ENCODE data around the gene SCAF8.
"Not testable (repeated sequence)": the region's sequence is repeated elsewhere in the genome, so short reads cannot be mapped to it uniquely, and the experiment has no call there.

Gene SCAF8

DNA sequence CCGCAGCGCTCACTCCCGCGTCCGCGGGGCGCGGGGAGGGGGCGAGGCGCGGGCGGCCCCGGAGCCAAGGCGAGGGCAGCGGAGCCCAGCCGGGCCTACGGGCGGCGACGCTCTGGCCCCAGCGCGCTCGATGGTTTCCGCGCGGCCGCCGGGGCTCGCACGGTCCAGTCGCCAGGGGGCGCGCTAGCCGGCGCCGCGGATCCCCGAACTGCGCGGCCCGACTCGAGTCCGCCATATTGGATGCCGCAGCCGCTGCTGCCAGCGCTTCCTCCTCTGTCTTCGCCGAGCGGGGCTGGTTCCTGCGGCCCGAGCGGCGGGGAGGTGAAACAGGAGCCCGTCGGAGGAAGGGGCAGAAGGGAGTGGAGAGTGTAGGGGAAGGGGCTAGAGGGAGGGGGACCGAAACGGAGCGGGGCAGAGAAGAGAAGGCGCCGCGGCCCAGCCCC, at the start of gene SCAF8:
Gene SCAF8, plus strand, starts transcription at position 234 of the 443 bp plus-strand sequence. CDS start 485 bp downstream, outside the sequence.
- H2AFZ ChIP-seq (ENCODE audit: low read depth, low read length): peak within 1 kb of the TSS; percentile 95
- H3K4me3 ChIP-seq (ENCODE audit: low read length): peak within 1 kb of the TSS; percentile 62
- no peaks in the 10 kb centered on the region for H3K27me3 ChIP-seq (ENCODE audit: insufficient read depth, low read length)
- H3K36me3 ChIP-seq (ENCODE audit: insufficient read depth, low read length): peaks cover 8% of the 10 kb centered on the region
- H3K4me1 ChIP-seq (ENCODE audit: insufficient read depth, low read length): peaks cover 32% of the 10 kb centered on the region
- no peaks in the 10 kb centered on the region for H3K9me3 ChIP-seq (ENCODE audit: low read length)

DNA sequence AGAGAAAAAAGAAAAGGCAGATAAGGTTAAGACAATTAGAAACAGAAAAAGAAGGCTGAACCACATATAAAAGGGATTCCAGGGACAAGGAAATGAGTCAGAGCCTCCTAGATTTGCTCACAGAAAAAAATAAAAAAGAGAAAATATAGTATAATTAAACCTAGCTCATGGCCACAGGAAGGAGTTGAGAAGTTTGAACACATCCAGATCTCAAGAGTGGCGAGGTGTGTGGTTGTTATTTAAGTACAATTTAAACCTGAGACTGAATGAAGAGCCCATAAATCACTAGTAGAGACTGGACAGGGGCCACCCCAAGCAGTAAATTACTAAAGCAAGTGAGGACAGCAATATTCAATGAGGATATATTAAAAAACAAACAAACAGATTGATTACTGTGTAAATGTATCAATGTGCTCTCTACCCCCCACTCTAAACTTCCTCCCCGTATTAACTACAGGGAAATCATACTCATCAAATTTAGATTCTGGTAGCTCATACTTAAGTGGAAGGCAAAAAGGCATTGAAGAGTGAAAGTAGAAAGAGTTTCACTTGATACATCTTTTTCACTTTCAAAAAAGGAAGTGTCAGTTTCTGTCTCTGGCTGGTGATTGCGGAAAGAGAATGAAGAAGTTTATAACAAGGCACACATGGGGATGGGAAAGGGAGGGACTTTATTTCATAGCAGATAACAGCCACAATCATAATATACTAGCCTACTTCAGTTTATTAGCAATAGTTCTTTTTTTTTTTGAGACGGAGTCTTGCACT, 49.3 kb upstream of the SCAF8 start:
- Histone ChIP-seq H2AFZ (ENCODE audit: low read depth, low read length) (no peak overlapping the region), H3K9me3 (ENCODE audit: low read length) (no peaks in the 10 kb centered on the region), H3K27me3 (ENCODE audit: insufficient read depth, low read length) (no peaks in the 10 kb centered on the region), H3K4me1 (ENCODE audit: insufficient read depth, low read length) (no peaks in the 10 kb centered on the region), H3K4me3 (ENCODE audit: low read length) (no peak overlapping the region), H3K36me3 (ENCODE audit: insufficient read depth, low read length) (no peaks in the 10 kb centered on the region)

DNA sequence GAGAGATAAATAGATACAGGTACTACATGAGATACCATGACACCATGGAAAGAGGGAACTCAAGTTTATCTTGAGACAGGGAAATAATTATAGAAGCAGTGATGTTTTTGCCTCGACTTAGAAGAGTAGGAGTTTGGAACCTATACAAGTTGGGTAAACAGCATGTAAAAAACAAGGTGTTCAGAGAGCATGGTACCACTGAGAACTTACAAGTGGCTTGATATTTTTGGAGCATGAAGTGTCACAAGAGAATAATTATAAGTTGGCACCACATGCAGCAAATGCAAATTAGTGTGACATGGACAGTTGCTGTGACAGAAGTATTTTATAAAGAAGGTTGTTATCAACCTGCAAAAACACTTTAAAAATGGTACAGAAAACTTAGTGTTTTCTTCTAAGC, 47.1 kb upstream of the SCAF8 start:
- Histone ChIP-seq H3K36me3 (ENCODE audit: insufficient read depth, low read length) (no peaks in the 10 kb centered on the region), H3K27me3 (ENCODE audit: insufficient read depth, low read length) (no peaks in the 10 kb centered on the region), H3K9me3 (ENCODE audit: low read length) (no peaks in the 10 kb centered on the region), H3K4me1 (ENCODE audit: insufficient read depth, low read length) (no peaks in the 10 kb centered on the region), H2AFZ (ENCODE audit: low read depth, low read length) (no peak overlapping the region), H3K4me3 (ENCODE audit: low read length) (no peak overlapping the region)

GRCh38 chr6:154689493-154690255, 43.5 kb upstream of the SCAF8 start:
- no peaks in the 10 kb centered on the region for H3K9me3 ChIP-seq (ENCODE audit: low read length)
- H3K27me3 ChIP-seq (ENCODE audit: insufficient read depth, low read length): no peaks in the 10 kb centered on the region
- no peaks in the 10 kb centered on the region for H3K4me1 ChIP-seq (ENCODE audit: insufficient read depth, low read length)
- no peaks in the 10 kb centered on the region for H3K36me3 ChIP-seq (ENCODE audit: insufficient read depth, low read length)
- no peak overlapping the region for H3K4me3 ChIP-seq (ENCODE audit: low read length)
- H2AFZ ChIP-seq (ENCODE audit: low read depth, low read length): no peak overlapping the region

DNA sequence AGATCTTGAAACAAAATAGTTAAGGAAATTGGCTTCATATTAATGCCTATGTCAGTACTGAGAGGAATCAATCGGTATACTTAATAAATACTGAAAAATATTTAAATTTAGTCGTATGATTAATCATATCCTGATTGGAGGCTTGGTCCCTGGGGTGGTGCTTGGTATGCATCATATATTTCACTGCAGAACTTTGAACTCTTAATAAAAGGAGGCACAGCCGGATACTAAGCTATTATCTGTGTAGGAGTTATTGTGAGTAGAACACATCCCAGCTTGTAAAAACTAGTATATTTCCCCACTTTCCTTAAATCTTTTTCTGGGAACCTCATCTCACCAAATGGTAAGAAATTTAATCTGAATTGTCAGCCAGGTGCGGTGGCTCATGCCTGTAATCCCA, 42.4 kb upstream of the SCAF8 start:
- no peaks in the 10 kb centered on the region for H3K27me3 ChIP-seq (ENCODE audit: insufficient read depth, low read length)
- H3K36me3 ChIP-seq (ENCODE audit: insufficient read depth, low read length): no peaks in the 10 kb centered on the region
- no peak overlapping the region for H3K4me3 ChIP-seq (ENCODE audit: low read length)
- no peak overlapping the region for H2AFZ ChIP-seq (ENCODE audit: low read depth, low read length)
- no peaks in the 10 kb centered on the region for H3K9me3 ChIP-seq (ENCODE audit: low read length)
- no peaks in the 10 kb centered on the region for H3K4me1 ChIP-seq (ENCODE audit: insufficient read depth, low read length)

GRCh38 chr6:154696661-154697060, 36.6 kb upstream of the SCAF8 start:
- H3K27me3 ChIP-seq (ENCODE audit: insufficient read depth, low read length): no peaks in the 10 kb centered on the region
- H3K4me1 ChIP-seq (ENCODE audit: insufficient read depth, low read length): no peaks in the 10 kb centered on the region
- H3K9me3 ChIP-seq (ENCODE audit: low read length): no peaks in the 10 kb centered on the region
- H2AFZ ChIP-seq (ENCODE audit: low read depth, low read length): no peak overlapping the region
- no peak overlapping the region for H3K4me3 ChIP-seq (ENCODE audit: low read length)
- H3K36me3 ChIP-seq (ENCODE audit: insufficient read depth, low read length): no peaks in the 10 kb centered on the region

- no peak overlapping the region for H3K4me3 ChIP-seq (ENCODE audit: low read length)
- H3K36me3 ChIP-seq (ENCODE audit: insufficient read depth, low read length): no peaks in the 10 kb centered on the region
- no peak overlapping the region for H2AFZ ChIP-seq (ENCODE audit: low read depth, low read length)
- H3K27me3 ChIP-seq (ENCODE audit: insufficient read depth, low read length): no peaks in the 10 kb centered on the region
- H3K4me1 ChIP-seq (ENCODE audit: insufficient read depth, low read length): peaks cover 5% of the 10 kb centered on the region
- H3K9me3 ChIP-seq (ENCODE audit: low read length): no peaks in the 10 kb centered on the region
Measured at GRCh38 chr6:154703124-154703523, 30.1 kb upstream of the SCAF8 start.

DNA sequence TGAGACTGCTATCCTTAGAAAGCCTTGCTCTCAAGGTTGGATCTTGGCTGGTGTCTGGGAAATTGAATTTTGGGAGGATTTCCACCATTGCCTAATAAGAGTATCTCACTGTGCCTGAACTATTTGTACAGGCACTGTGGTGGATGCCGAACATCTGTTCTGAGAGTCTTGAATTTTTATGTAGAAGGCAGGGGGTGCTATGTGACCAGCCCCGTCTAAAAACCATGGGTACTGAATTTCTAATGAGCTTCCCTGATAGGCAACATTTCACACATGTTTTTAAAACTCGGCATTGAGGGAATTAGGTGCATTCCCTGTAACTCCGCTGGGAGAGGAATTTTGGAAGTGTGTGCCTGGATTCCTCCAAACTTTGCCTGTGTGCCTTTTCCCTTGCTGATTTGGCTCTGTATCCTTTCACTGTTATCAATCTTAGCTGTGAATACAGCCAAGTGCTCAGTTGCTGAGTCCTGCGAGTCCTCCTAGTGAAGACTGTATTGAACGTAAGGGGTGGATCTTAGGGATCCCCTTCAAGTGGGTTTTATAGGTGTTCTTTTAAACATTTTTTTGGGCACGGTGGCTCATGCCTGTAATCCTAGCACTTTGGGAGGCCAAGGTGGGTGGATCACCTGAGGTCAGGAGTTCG, 27.6 kb upstream of the SCAF8 start:
- peaks cover 5% of the 10 kb centered on the region for H3K4me1 ChIP-seq (ENCODE audit: insufficient read depth, low read length)
- H3K4me3 ChIP-seq (ENCODE audit: low read length): no peak overlapping the region
- no peaks in the 10 kb centered on the region for H3K9me3 ChIP-seq (ENCODE audit: low read length)
- no peaks in the 10 kb centered on the region for H3K27me3 ChIP-seq (ENCODE audit: insufficient read depth, low read length)
- no peak overlapping the region for H2AFZ ChIP-seq (ENCODE audit: low read depth, low read length)
- no peaks in the 10 kb centered on the region for H3K36me3 ChIP-seq (ENCODE audit: insufficient read depth, low read length)

DNA sequence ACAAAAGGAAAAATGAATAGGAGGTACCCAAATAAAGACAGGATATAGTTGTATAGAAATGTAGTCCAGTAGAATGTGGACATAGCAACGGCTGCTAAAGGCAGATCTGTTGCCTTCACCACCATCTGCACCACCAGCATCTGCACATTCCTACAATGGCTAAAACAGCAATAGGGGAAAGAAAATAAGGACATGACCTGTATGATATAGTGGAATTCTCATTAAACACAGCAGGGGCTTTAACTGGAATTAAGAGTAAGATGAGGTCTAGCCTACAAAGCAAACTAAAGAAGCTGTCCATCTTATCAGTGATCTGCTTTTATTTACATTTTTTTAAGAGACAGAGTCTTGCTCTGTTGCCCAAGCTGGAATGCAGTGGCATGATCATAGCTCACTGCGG, 26.8 kb upstream of the SCAF8 start:
- Histone ChIP-seq H3K4me1 (ENCODE audit: insufficient read depth, low read length) (peaks cover 5% of the 10 kb centered on the region), H3K27me3 (ENCODE audit: insufficient read depth, low read length) (no peaks in the 10 kb centered on the region), H3K4me3 (ENCODE audit: low read length) (no peak overlapping the region)

GRCh38 chr6:154709621-154710020, 23.6 kb upstream of the SCAF8 start:
- H3K9me3 ChIP-seq (ENCODE audit: low read length): no peaks in the 10 kb centered on the region
- no peak overlapping the region for H3K4me3 ChIP-seq (ENCODE audit: low read length)
- H2AFZ ChIP-seq (ENCODE audit: low read depth, low read length): no peak overlapping the region
- no peaks in the 10 kb centered on the region for H3K36me3 ChIP-seq (ENCODE audit: insufficient read depth, low read length)
- H3K27me3 ChIP-seq (ENCODE audit: insufficient read depth, low read length): no peaks in the 10 kb centered on the region
- H3K4me1 ChIP-seq (ENCODE audit: insufficient read depth, low read length): no peaks in the 10 kb centered on the region

More for the DNA sequence above, 26.8 kb upstream of the SCAF8 start:
- Histone ChIP-seq H3K9me3 (ENCODE audit: low read length) (no peaks in the 10 kb centered on the region), H2AFZ (ENCODE audit: low read depth, low read length) (no peak overlapping the region), H3K36me3 (ENCODE audit: insufficient read depth, low read length) (no peaks in the 10 kb centered on the region)

- Histone ChIP-seq H3K4me3 (ENCODE audit: low read length) (no peak overlapping the region), H3K36me3 (ENCODE audit: insufficient read depth, low read length) (no peaks in the 10 kb centered on the region), H3K27me3 (ENCODE audit: insufficient read depth, low read length) (no peaks in the 10 kb centered on the region), H3K9me3 (ENCODE audit: low read length) (no peaks in the 10 kb centered on the region), H3K4me1 (ENCODE audit: insufficient read depth, low read length) (no peaks in the 10 kb centered on the region), H2AFZ (ENCODE audit: low read depth, low read length) (no peak overlapping the region)
Measured at GRCh38 chr6:154710689-154711088, 22.5 kb upstream of the SCAF8 start.

DNA sequence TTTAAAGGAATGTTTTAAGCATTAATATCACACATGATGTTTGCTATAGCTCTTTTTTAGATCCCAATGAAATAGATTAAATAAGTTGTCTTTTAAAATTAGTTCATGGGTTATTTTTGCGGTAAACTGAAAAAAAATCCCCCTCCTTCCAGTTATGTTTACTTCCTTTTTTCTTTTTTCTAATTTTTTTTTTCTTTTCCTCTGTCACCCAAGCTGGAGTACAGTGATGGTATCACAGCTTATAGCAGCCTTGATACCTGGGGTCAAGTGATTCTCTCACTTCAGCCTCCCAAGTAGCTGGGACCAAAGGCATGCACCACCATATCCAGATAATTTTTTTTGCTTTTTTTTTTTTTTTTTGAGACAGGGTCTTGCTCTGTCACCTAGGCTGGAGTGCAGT, 17.8 kb upstream of the SCAF8 start:
- no peak overlapping the region for H2AFZ ChIP-seq (ENCODE audit: low read depth, low read length)
- H3K27me3 ChIP-seq (ENCODE audit: insufficient read depth, low read length): no peaks in the 10 kb centered on the region
- H3K4me1 ChIP-seq (ENCODE audit: insufficient read depth, low read length): no peaks in the 10 kb centered on the region
- no peaks in the 10 kb centered on the region for H3K9me3 ChIP-seq (ENCODE audit: low read length)
- no peaks in the 10 kb centered on the region for H3K36me3 ChIP-seq (ENCODE audit: insufficient read depth, low read length)
- no peak overlapping the region for H3K4me3 ChIP-seq (ENCODE audit: low read length)

- H2AFZ ChIP-seq (ENCODE audit: low read depth, low read length); H3K9me3 ChIP-seq (ENCODE audit: low read length); H3K4me3 ChIP-seq (ENCODE audit: low read length); H3K4me1 ChIP-seq (ENCODE audit: insufficient read depth, low read length); H3K27me3 ChIP-seq (ENCODE audit: insufficient read depth, low read length); H3K36me3 ChIP-seq (ENCODE audit: insufficient read depth, low read length): not testable (repeated sequence)
Measured at GRCh38 chr6:154716350-154716749, 16.9 kb upstream of the SCAF8 start.

Measured in neuron (in vitro differentiated cells).